Motor neuron (in vitro differentiated cells): ENCODE measurements around the gene EFNA3. TPM values are rescaled to one million over a fixed set of nuclear protein-coding genes. Genes with fewer than 3 reads are reported as not detected.
"Not testable (repeated sequence)": the region's sequence is repeated elsewhere in the genome, so short reads cannot be mapped to it uniquely, and the experiment has no call there.

Experiments
- ATAC-seq, 8 experiments: fragments of 200-7000 bp; cut with Tn5 transposase; replicated peaks in 6 of 8; 2 replicates each; pipeline ENCODE4 v1.8.0; 2021; ENCODE audit warnings: mild to moderate bottlenecking in 8 of 8, moderate library complexity in 8 of 8
- H3K27ac ChIP-seq, 2 donors: fragments of 250-450 bp; sonication (Bioruptor Pico); 2 replicates each; pipeline ENCODE4 v1.9.0; 2021; ENCODE audit warnings: antibody characterized with exemption in 2 of 2, mild to moderate bottlenecking in 2 of 2, moderate library complexity in 1 of 2
- H3K4me1 ChIP-seq, 2 donors: fragments of 250-450 bp; sonication (Bioruptor Pico); replicated peaks in 1 of 2; 2 replicates each; pipeline ENCODE4 v1.6.1; 2021; ENCODE audit warnings: antibody characterized with exemption in 2 of 2, mild to moderate bottlenecking in 2 of 2, moderate library complexity in 1 of 2
- H3K4me3 ChIP-seq, 5 donors: fragments of 250-450 bp; sonication (Bioruptor Pico); 2 replicates each; pipeline ENCODE4 v1.9.0; 2021; ENCODE audit warnings: antibody characterized with exemption in 5 of 5, mild to moderate bottlenecking in 5 of 5, moderate library complexity in 4 of 5
- whole genome bisulfite sequencing, 10 experiments: fragments of 450-650 bp; shearing (Covaris generic); methylation state at CpG; one replicate each; pipeline ENCODE4 v1.0.0; 2022; 5-methylcytosine and 5-hydroxymethylcytosine counted together
- in situ Hi-C, 9 experiments: fragments of 400-800 bp; cut with MboI; loops; one replicate each; pipeline ENCODE4 v1.15.0; 2021; ENCODE audit warnings: low sequenced_read_pairs in 9 of 9, low pct_unique_long_range_greater_than_20kb in 2 of 9; ENCODE audit not compliant: unreplicated experiment in 9 of 9
- total RNA-seq, 8 experiments: library from RNA; unstranded; fragments of 300-600 nt; gene quantifications; 2 replicates each; pipeline versions ENCODE4 v1.2.3 to v1.2.4, GENCODE V29; 2022

EFNA3 gene
- total RNA-seq, 8 experiments from 2014 or later, result 0.71 to 53.7 (median 27.8) TPM

DNA sequence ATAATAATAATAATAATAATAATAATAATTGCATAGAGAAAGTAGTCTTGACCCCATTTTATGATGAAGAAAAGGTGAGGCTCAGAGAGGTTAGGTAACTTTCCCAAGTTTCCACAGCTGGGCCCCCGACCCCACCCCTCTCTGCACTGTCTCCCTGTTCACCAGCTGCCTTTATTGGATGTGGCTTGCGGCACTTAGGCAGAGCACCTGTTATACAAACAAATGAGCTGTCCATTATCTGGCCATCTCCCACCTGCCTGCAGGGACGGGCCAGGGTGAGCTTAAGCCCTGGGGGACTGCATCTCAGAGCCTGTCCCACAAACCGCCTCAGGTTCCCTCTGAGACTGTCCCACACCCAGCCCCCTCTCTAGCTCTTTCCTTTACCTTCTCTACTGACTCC lies 39.0 kb downstream of the EFNA3 start:
- H3K27ac ChIP-seq, result no peak overlapping the region
- 15 to 80% (median 50%) methylated on average over 1 to 2 of the region's 4 CpGs; no CpG with 5 or more reads in 5 of the 10 experiments for WGBS, 10 experiments
- H3K4me3 ChIP-seq, result no peak overlapping the region
- in situ Hi-C loops, result no loop called here
- H3K4me1 ChIP-seq, result no peaks in the 10 kb centered on the region
- ATAC-seq, result no peak

DNA sequence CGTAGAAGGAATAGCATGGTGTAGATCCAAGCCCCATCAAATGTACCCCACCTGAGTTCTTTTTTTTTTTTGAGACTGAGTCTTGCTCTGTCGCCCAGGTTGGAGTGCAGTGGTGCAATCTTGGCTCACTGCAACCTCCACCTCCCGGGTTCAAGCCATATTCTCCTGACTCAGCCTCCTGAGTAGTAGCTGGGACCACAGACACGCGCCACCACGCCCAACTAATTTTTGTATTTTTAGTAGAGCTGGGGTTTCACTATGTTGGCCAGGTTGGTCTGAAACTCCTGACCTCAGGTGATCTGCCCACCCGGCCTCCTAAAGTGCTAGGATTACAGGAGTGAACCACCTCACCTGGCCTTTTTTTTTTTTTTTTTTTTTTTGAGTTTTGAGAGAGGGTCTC lies 39.5 kb downstream of the EFNA3 start:
- in situ Hi-C loops, H3K4me1 ChIP-seq, ATAC-seq, H3K27ac ChIP-seq, H3K4me3 ChIP-seq: not testable (repeated sequence)
- 54 to 93% (median 75%) methylated on average over 2 to 7 of the region's 7 CpGs; no CpG with 5 or more reads in 3 of the 10 experiments for WGBS, 10 experiments

DNA sequence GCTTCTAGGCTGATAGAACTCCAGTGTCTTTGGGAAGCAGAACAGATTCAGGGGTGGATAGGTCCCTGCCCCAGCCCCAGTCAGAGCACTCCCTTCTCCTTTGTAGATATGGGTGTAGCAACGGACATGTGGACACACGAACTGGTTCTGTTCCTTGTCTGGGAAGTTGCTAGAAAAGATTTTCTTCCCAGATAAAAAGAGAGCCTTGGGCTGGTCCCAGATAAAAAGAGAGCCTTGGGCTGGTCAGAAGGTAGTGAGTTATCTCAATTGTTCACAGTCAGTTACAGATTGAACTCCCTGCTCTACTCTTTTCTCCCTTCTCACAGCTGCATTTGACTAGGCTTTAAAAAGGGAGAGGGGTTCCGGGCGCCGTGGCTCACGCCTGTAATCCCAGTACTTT lies 41.6 kb downstream of the EFNA3 start:
- H3K27ac ChIP-seq, result no peak overlapping the region
- no peak overlapping the region for H3K4me3 ChIP-seq
- in situ Hi-C loops, result no loop called here
- no peaks in the 10 kb centered on the region for H3K4me1 ChIP-seq
- ATAC-seq, result no peak
- 17 to 64% (median 53%) methylated on average over 1 to 6 of the region's 6 CpGs; no CpG with 5 or more reads in 3 of the 10 experiments for WGBS, 10 experiments

DNA sequence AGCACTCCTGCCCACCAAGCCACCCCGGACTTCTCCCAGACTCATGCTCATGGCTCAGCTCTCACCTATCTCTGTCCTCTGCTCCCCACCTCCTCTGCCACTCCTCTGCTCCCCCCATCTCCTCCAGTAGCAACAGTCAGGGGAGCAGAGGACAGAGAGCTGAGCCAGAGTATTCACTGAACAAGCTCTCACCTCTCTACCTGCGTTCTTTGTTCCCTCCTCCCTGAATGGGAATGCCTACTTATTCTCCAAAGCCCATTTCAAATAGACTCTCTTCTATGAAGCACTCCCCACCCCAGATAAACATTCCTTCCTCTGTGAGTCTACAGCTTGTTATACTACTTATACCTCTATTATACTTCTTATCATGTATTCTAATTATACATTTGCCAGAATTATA lies 42.6 kb downstream of the EFNA3 start:
- in situ Hi-C loops, result no loop called here
- Histone ChIP-seq H3K4me3 (no peak overlapping the region), H3K27ac (no peak overlapping the region), H3K4me1 (peaks cover 5 to 6% of the 10 kb centered on the region in 2 donors)
- 40 to 100% (median 80%) methylated on average over 1 to 2 of the region's 2 CpGs; no CpG with 5 or more reads in 4 of the 10 experiments for WGBS, 10 experiments
- no peak for ATAC-seq

DNA sequence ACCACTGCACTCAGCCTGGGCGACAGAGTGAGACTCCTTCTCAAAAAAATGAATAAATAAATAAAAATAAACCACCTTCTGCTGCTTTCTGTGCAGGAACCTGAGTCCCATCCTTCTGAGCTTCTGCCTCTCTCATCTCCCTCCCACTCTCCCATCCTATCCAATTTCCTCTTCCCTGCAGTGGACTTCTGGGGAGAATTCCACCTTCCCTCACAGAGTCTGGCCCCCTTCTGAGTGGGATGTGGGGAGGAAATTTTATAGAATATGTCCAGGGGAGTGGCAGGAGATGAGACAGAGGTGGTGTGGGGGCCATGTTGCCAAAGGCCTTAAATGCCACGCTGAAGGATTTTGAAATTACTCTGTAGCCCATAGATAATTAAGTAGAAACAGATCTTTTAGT lies 43.7 kb downstream of the EFNA3 start:
- no peak for ATAC-seq
- 0 to 100% (median 64%) methylated on average over 1 to 2 of the region's 2 CpGs; no CpG with 5 or more reads in 2 of the 10 experiments for WGBS, 10 experiments
- Histone ChIP-seq H3K4me3 (no peak overlapping the region), H3K27ac (no peak overlapping the region), H3K4me1 (peaks cover 12 to 14% of the 10 kb centered on the region in 2 donors)
- in situ Hi-C loops, result no loop called here

DNA sequence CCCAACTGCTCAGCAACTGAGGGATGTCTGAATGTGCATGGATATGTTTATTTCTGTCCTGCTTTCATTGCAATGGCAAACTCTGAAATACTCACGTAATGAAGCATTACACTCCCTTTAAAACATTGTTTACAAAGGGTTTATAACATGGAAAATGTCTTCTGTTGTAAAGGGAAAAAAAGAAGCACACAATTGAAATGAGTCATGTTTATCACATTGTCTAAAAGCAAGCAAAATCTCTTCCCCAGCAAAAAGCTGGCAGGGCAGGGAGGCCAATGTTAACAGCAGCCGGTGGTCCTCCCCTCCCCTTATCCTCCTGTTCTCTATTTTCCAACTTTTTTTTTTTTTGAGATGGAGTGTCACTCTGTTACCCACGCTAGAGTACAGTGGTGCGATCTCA lies 45.2 kb downstream of the EFNA3 start:
- H3K27ac ChIP-seq, result no peak overlapping the region
- WGBS, 10 experiments, result 0 to 69% (median 63%) methylated on average over 1 to 4 of the region's 4 CpGs; no CpG with 5 or more reads in 2 of the 10 experiments
- no peak for ATAC-seq
- H3K4me3 ChIP-seq, result no peak overlapping the region
- in situ Hi-C loops, result no loop called here
- H3K4me1 ChIP-seq, result peaks cover 19 to 23% of the 10 kb centered on the region in 2 donors

DNA sequence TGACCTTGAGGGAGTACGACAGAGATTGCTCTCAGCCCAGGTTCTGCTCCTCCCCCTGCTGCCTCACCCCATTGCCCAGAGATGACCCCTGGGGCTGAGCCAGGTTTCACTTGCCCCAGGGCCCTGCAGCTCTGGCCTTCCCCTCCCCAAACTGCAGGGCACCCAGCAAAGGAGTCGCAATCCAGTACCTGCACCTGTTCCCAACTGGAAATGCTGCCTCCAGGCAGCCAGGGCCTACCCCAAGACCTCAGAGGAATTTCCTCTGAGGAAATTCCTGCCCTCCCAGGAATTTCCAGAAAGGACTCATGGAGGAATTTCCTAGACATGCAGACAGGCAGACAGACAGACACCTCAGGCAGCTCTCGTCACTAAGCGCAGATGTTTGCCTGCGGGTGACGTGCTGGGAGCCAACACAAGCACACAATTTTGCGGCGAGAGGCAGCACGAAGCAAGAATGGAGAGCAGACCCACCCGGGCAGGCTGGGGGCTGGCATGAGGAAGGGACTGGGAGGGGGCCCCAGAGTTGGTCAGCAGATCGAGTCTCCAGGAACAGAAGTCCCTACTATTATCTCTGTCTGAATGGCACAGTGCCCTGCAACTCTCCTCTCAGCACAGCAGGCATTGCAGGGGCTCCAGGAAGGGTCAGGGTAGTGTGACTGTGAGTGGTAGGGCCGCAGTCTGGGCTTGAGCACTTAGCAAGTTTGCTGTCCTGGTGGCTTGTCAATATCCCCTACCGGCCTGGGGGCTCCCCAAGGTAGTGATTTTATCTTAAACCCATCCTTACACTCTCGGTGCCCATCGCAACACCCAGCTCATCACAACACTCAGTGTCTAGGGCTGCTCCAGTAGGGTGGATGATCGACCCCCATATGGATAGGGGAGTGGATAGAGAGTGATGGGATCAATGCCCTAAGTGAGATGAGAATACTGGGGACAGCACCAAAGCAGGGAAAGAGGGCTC lies 46.1 kb downstream of the EFNA3 start:
- in situ Hi-C loops, result no loop called here
- H3K4me1 ChIP-seq, result peaks cover 19 to 29% of the 10 kb centered on the region in 2 donors
- H3K4me3 ChIP-seq, result no peak overlapping the region
- peak in 1 of 8 experiments; percentile 23 for ATAC-seq
- 20 to 73% (median 64%) methylated on average over 1 to 10 of the region's 16 CpGs; no CpG with 5 or more reads in 2 of the 10 experiments for WGBS, 10 experiments
- no peak overlapping the region for H3K27ac ChIP-seq

DNA sequence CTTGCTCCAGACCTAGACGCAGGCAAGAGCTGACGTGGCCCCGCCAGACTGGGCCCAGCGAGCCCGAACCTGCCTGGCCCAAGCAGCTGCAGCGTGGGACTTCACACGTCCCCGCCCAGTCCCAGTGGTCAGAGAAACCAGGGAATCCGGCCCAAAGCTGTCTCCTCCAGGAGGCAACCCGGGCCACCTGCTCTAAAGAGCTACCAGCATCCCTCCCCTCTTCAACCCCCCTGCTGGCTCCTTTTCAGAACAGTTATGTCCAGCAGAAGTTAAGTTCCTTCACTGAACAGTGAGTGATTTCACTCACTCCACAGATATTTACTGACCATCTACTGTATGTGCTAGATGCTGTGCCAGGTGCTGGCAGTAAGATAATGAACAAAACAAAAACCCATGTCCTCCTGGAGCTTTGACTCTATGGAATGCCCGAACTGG lies 46.9 kb downstream of the EFNA3 start:
- WGBS, 10 experiments, result 41 to 67% (median 54%) methylated on average over 1 to 4 of the region's 11 CpGs; no CpG with 5 or more reads in 6 of the 10 experiments
- Histone ChIP-seq H3K27ac (no peak overlapping the region), H3K4me1 (peaks cover 26 to 36% of the 10 kb centered on the region in 2 donors), H3K4me3 (no peak overlapping the region)
- no peak for ATAC-seq
- in situ Hi-C loops, result no loop called here

DNA sequence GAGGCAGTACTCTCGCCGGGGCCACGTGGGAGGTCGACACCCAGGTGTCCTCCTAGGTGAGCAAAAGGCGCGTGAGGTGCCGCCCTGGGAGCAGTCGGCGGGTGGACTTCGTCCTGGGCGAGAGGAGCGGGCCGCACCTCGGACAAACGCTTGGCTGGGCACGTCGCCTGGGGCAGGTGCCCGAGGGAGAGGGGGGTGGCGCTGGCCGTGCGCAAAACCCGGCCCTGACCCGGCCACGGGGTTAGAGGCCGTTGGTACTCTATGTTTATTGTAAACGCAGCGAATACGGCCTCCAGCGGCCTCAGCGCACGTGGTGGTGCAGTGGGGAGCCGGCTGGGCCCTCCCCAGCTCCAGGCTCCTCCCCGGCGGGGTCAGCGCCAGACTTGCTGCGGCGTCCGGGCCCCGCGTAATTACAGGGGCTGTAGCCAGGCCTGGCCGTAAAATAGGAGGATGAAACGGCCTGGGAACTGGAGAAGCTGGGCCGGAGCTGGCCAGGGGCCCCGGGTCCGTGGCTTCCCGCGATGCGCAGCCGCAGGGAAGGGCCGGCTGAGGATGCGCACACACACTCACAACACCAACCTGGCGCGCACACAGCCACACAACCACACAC lies 47.4 kb downstream of the EFNA3 start:
- in situ Hi-C loops, result no loop called here
- H3K27ac ChIP-seq, result no peak overlapping the region
- WGBS, 10 experiments, result 3 to 16% (median 13%) methylated on average over 7 to 31 of the region's 53 CpGs; no CpG with 5 or more reads in 6 of the 10 experiments
- H3K4me1 ChIP-seq, result peaks cover 26 to 38% of the 10 kb centered on the region in 2 donors
- peak overlapping the region; percentile 26 to 46 (median 33) for H3K4me3 ChIP-seq
- peak; percentile 7 to 57 (median 28) for ATAC-seq

DNA sequence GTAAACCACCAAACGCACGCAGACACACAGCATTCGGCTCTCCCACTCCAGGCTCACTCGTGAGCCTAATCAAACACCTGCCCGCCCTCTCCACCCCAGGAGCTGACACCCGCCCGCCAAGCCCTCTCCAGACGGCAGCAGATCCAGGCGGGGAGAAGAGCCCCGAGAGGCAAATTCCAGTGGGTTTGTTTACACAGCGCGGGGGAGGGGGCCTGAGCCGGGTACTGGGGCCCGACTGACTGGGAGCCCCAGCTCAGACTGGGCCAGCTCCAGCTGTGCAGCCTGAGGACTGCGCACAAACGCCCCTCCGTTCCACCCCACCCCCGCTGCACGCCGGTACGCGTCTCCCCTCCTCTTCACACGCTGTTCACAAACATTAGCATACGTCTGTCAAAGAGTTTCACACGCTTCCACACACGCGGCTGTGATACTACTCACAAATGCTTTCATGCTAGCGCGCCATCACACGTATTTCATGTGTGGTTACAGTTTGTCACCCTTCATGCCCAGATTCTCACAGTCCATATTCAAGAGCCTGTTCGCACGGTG lies 48.0 kb downstream of the EFNA3 start:
- ATAC-seq, result peak; percentile 14 to 56 (median 50)
- peaks cover 26 to 38% of the 10 kb centered on the region in 2 donors for H3K4me1 ChIP-seq
- in situ Hi-C loops, result no loop called here
- 0 to 25% (median 0%) methylated on average over 1 to 5 of the region's 32 CpGs; no CpG with 5 or more reads in 5 of the 10 experiments for WGBS, 10 experiments
- H3K27ac ChIP-seq, result no peak overlapping the region
- H3K4me3 ChIP-seq, result peak overlapping the region; percentile 26 to 46 (median 33)

DNA sequence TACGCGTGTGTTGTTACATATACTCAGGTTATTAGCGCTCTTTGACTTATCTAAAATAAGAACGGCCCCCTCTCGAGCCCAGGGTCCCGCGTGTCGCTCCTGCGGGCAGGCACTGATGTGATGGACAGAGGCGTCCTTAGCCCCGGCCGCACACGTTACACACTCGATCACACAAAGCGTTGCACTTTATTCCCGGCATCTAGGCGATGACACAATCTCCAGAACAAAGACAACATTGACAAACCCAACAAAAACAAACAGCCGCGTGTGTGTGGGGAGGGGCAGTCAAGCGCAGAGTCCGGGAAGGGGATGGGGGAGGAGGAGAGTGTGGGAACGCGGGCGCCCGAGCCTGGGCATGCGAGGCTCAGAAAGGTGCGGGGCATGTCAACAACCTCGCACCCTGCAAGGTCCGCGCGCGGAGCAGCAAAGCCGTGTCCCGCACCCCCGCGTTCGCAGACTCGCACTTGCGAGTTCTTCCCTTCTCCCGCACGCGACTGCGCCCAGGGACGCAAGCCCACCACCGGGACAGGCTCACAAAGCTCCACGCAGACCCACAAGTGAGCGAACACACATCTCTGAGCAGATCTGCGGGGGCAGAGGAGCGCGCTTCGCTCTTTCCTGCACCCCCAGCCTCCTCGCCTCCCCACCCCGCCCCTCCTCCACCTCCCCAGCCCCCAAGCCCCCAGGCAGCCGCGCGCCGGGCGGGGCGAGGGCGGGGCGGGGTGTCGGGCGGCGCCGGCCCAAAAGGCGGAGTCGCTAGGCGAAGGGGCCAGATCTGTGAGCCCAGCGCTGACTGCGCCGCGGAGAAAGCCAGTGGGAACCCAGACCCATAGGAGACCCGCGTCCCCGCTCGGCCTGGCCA lies 48.7 kb downstream of the EFNA3 start, which contains the start of gene EFNA1:
EFNA1 (plus strand) TSS at position 772 of the 862 bp plus-strand sequence. CDS start 102 bp downstream, outside the sequence.
- ATAC-seq, result peak; percentile 59 to 70 (median 64)
- in situ Hi-C loops, result no loop called here
- H3K27ac ChIP-seq, result no peak within 1 kb of the TSS
- 0 to 30% (median 0%) methylated on average over 2 to 12 of the region's 76 CpGs; no CpG with 5 or more reads in 5 of the 10 experiments for WGBS, 10 experiments
- peaks cover 26 to 38% of the 10 kb centered on the region in 2 donors for H3K4me1 ChIP-seq
- H3K4me3 ChIP-seq, result peak within 1 kb of the TSS; percentile 26 to 46 (median 33)
